ENCODE measurements around the gene SQSTM1.

The SQSTM1 gene

GRCh38 chr5:179795049-179795862, 25.4 kb upstream of the SQSTM1 start:
- DNase-seq, result no peak

DNA sequence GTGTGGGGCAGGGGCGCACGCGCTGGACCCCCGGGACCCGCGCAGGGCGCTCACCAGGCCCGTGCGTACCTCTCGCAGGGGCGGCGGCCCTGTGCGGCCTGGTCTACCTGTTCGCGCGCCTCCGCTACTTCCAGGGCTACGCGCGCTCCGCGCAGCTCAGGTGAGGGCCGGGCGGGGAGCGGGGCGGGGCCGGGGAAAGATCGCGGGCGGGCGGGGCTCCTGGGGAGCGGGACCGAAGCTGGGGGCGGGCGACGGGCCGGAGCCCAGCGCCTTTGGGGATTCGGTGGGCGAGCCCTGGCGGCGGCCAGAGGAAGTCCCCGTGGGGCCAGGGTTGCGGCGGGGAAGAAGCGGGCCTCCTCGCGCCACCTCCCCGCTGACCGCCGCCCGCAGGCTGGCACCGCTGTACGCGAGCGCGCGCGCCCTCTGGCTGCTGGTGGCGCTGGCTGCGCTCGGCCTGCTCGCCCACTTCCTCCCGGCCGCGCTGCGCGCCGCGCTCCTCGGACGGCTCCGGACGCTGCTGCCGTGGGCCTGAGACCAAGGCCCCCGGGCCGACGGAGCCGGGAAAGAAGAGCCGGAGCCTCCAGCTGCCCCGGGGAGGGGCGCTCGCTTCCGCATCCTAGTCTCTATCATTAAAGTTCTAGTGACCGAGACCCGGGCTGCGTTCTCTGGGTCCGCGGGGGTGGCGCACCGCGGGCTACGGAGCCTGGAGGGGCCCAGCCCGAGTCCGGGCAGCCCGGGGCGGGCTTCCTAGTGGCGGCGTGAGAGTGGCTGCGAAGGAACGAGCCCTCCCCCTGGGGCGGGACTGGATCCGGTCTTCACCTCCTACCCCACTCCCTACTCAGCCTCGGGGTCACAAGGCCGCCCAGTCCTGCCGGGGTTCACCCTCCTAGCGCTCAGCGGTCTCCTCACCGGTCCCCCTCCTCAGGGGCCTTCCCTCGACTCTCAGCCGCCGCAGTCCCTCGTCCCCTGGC, 24.6 kb upstream of the SQSTM1 start:
- DNase-seq, result peak; percentile 79

GRCh38 chr5:179796877-179797608, 23.7 kb upstream of the SQSTM1 start:
- DNase-seq, result no peak

DNA sequence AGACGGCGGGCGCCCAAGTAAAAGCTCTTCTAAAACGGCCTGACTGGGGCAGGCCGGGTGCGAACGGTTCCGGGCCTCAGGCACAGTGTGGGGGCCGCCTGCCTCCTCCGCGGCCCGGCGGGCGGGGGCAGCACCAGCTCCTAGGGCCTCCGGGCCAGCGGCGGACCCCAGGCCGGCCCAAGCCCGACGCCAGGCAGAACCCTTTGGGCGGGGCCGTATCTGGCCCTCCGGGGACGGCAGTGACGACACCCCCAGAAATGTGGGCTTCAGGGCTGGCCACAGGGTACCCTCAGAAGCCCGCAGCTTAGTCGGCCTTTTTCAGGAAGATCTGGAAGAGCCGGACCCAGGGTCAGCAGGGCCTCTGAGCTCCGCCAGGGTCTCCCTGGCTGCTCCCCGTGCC, 23.0 kb upstream of the SQSTM1 start:
- no peak for DNase-seq

- DNase-seq, result no peak
Measured at GRCh38 chr5:179798144-179798770, 22.4 kb upstream of the SQSTM1 start.

DNA sequence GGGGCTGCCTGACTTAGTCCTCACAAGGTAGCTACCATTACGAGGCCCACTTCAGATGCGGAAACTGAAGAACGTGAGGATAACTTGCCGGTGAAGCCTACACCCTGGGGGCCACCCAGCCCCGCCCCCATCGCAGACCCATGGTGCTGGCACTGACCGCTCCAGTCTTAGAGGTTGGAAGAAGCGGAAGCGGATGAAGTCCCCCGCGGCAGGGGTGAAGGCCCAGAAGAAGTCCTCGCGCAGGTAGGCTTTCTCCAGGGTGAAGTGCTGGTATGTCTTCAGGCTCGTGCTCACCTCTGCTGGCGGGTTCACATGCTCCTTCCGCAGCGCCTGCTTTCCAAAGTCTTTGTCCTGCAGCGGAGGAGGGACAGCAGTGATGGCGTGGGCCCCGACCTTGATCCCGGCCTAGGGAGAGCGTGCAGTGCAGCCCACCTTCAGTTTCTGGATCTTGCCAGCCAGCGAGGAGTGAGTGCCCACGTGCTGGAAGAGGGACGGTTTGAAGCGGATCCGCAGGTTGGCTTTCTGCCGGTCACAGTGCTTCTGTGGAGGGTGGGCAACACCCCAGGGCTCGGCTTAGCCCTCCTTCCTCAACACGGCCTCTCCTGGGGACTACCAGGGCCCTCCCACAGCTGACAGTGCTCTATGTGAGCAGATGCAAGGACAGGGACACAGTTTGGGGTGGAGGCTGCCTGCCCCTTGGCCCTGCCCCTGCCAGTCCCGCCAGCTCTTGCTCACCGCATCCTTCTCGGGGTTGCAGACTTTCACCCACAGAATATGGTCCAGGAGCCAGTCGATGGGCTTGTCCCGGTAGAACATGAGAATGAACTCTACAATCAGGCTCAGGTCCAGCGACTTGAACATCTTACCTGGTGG, 21.7 kb upstream of the SQSTM1 start:
- no peak for DNase-seq

DNA sequence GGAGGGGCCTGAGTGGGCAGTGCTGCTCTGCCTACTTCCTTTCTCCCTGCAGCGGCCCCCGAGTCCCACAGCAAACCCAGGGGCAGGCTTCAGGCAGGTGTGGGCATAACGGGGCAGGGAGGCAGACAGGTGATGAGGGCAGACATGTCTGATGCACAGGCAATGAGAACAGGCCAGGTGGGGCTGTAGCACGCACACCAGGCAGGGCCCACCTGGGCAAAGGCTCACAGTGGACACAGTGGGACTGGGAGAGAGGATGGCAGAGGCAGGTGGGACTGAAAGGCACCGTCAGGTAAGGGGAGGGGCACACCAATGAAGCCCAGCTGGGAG, 21.1 kb upstream of the SQSTM1 start:
- DNase-seq, result no peak

DNA sequence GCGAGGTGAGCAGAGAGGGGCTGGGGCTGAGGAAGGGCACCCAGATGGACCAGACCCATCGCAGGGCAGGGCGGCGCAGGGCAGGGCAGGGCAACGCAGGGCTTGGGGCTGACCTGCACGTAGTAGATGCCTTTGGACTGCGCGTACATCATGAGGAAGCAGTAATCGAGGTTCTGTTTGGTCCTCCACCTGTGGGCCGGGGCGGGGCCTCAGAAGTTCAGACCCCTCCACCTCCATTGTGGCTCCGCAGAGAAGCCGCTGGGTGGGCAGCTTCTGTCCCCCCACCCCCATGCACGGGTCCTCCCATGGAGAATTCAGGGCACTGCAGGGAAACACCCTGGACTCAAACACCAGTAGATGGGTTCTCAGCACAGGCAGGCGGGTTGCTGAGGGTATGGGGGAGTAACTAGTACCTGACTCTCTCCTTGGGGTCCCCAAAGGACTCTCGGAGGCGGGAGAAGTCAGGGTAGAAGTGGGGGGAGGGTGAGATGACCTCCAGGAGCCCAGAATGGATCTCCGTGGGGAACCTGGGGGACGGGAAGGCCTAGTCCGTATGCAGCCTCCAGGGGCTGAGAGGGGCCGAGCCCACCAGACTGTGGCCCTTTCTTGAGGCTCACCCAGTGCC, 20.5 kb upstream of the SQSTM1 start:
- no peak for DNase-seq

DNA sequence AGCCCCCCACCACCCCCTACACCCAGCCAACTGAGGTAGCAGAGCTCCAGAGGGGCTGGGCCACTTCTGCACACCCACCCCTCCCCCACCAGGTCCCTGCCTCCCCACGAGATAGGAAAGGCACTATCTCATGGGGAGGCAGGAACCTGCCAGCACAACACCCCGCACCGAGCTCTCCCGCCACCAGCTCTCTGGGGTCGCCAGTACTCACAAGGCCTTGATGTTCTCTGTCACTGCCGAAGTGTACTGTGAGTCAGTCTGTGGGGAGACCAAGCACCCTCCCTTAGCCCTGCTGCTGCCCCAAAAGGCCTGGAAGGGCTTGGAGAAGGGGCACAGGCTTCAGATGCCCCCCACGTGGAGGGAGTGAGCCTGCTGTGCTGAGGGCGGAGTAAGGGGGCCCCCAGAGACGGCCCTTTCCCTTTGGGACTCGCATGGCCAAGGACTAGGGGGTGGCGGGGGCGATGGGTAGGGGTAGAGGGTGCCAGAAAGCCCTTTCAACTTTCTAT, 20.0 kb upstream of the SQSTM1 start:
- no peak for DNase-seq

- DNase-seq, result peak; percentile 93
Measured at GRCh38 chr5:179801304-179802206, 19.1 kb upstream of the SQSTM1 start.

DNA sequence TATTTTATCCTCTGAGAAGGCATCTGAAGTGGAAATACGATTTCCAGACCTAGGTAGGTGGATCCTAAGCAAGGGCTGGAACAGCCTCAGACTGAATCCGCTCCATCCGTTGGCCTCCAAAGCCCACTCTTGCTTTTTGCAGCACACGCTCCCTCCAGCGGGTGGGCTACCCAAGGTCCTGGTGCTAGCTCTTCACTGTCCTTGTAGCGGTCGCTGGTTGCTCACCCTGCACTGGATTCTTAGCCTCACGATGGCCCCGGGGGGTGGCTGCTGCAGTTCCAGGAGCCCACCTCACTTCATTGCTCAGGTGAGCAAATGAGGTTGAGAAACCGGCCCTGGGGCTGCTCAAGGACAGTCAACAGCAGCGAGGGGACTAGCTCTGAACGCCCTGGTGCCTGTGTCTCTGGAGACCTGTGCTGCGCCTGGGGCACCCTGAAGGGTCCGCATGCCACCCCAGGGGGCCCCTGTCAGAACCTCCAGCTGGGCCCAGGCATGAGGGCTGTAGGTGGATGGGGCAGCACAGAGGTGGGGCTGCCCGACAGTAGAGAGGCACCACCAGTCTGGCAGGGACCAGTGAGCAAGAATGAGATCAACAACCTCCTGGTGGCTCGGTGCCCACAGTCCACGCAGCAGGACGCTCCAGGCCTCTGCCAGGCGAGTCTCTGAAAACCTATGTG, 18.4 kb upstream of the SQSTM1 start:
- no peak for DNase-seq

DNA sequence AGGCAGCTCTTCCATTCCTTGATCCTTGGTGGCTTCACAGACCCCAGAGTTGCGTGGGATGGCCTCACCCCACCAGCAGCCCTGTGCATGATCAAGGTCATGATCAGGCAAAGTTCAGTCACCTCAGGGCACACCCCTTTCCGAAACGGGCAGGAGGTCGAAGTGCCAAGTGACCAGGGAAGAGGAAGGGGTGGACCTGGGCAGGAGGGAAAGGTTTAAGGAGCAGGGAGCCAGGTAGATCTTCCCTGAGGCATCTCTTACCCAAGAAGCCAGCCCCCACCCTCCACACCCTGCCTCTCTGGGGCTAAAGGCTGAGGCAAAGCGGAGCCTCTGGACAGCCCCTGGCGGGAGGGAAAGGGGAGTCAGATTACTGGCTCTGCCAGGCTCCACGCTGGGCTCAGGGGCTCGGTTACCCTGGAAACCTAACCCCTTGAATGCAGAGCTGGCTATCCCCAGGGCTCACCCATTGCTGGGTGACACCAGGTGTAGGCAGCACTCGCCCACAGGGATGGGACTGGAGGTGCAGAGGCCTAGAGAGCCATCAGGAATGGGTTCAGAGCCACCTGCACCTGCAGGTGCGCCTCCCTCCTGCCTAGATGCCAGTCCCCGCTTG, 17.6 kb upstream of the SQSTM1 start:
- no peak for DNase-seq

DNA sequence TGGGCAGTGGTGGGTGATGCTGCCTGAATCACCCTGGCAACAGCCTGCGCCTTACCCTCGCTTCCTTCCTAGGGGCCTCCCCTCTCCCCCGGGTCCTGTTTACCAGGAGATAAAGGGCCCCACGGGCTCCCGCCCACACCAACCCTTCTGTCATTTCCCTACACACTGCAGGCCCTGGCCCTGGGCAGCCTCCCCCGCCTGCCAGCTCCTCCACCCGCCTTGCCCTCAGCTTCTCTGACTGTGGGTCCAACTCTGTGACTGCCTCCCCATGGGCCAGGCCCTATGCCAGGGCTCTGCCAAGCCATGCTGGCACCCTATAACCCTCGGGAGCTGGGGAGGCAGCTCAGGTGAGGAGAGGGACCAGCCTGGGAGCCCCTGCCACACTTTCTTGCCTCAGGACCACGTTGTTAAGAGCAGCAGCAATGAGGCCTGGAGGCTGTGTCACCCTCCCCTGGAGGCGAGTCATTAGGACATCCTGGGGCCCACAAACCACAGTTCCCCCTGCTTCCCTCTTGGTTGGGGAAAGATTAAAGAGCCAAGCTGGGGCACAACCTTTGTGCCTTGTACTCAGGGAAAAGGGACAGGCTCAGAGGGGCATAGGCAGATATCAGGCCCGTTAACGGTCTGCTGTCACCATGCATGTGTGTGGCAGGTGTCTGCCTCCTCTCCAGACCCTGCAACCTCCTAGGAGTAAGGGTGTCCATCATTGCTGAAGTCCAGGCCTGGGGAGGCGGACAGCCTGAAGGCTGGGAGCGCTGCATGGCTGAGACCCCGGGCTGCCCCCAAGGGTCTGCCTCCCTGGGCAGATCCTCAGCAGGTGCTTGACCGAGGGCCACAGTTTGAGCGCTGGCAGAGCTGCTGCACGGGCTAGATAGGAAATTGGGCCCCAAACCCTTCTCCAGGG, 16.8 kb upstream of the SQSTM1 start:
- DNase-seq, result peak; percentile 74

- DNase-seq, result no peak
Measured at GRCh38 chr5:179804555-179804947, 16.2 kb upstream of the SQSTM1 start.

DNA sequence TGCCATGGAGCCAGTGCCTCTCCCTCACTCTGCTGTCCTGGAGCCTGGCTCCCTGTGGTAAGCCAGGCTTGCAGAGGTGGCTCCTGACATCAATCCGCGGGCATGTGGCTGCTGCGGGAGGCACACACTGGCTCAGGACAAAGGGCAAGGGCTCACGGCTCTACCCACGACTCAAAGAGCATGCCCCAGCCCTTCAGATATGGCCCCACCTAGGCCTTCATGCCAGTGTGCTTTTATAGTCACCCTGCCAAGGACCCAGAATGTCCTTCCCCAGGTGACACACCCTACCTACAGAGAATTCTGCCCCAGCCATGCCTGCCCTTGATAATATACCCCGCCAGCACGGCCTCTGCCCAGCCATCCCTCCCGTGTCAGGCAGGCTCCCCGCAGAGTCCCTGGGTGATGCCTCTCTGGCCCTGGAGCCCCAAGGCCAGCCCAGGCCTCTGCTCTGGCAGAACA, 15.6 kb upstream of the SQSTM1 start:
- DNase-seq, result no peak

DNA sequence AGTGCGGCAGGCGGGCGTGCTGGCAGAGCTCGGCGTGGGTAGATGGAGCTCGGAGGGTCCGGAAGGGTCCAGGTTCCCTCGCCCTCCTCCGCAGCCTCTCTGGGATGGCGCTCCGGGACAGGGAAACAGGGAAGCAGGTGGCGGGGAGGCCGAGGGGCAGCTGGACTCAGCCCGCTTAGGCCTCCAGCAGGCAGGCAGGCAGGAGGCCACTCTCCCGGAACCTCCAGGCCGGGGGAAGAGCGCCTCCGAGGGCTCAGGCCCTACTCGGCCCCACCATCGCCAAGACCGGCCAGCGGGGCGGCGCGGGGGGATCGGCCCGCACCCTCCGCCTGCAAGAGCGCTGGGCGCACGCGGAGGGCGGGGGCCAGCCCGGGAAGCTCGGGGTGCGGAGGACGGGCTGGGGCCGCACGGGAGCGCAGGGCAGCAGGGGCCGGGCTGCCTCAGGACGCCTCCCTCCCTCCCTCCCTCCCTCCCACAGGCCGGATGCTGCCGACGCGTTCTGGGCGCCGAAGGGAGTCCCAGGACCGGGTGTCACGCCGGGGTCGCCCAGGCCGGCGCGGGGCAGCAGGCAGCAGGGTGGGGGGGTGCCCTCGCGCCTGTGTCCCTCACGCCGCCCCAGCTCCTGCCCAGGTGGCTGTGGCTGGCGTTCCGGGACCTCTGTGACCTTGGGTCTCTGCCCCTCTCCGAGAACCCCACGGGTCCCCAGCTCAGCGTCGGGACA, 15.0 kb upstream of the SQSTM1 start:
- peak; percentile 53 for DNase-seq
